SU-DHL-6 (cell line): ENCODE measurements around the gene NNMT.

Source experiments
- H2AFZ ChIP-seq: fragments of 200-600 bp; sonication (generic); 2 replicates; pipeline ENCODE4 v1.6.1; 2014; ENCODE audit warnings: low read depth, mild to moderate bottlenecking, moderate library complexity, mixed read lengths, antibody characterized with exemption, low read length; ENCODE audit not compliant: severe bottlenecking
- H3F3A ChIP-seq: fragments of 200-600 bp; shearing (Covaris generic); 2 replicates; pipeline ENCODE4 v1.6.0; 2016; ENCODE audit warnings: antibody characterized with exemption, mild to moderate bottlenecking; ENCODE audit not compliant: insufficient read depth
- H3K27ac ChIP-seq: fragments of 200-600 bp; sonication (generic); 2 replicates; pipeline ENCODE4 v1.5.1; 2016; ENCODE audit warnings: low read depth, mild to moderate bottlenecking, low read length, moderate library complexity, mixed read lengths
- H3K27me3 ChIP-seq: fragments of 200-600 bp; sonication (generic), shearing (Covaris generic); 2 replicates; pipeline ENCODE4 v1.6.0; 2014; ENCODE audit warnings: mild to moderate bottlenecking, low read length
- H3K36me3 ChIP-seq: fragments of 200-600 bp; sonication (generic); 2 replicates; pipeline ENCODE4 v1.6.1; 2014; ENCODE audit warnings: mild to moderate bottlenecking, low read length, mixed read lengths
- H3K4me2 ChIP-seq: fragments of 300-600, 200-600 bp; shearing (Covaris generic), sonication (generic); 2 replicates; pipeline ENCODE4 v1.6.0; 2014; ENCODE audit warnings: low read length, low read depth, mild to moderate bottlenecking; ENCODE audit not compliant: poor library complexity, severe bottlenecking
- H3K4me3 ChIP-seq: fragments of 200-600 bp; sonication (generic); 2 replicates; pipeline ENCODE4 v1.5.1; 2014; ENCODE audit warnings: antibody characterized with exemption, low read length, mild to moderate bottlenecking, mixed read lengths; ENCODE audit not compliant: insufficient read depth, poor library complexity, severe bottlenecking
- H3K79me2 ChIP-seq: fragments of 200-600 bp; sonication (generic); 2 replicates; pipeline ENCODE4 v1.6.1; 2014; ENCODE audit warnings: mild to moderate bottlenecking, low read length, moderate library complexity; ENCODE audit not compliant: insufficient read depth
- H3K9ac ChIP-seq: fragments of 200-600 bp; sonication (generic); 2 replicates; pipeline ENCODE4 v1.7.0; 2014; ENCODE audit warnings: mild to moderate bottlenecking, low read length
- H3K9me2 ChIP-seq: fragments of 200-600 bp; sonication (generic); replicated peaks from 2 replicates; pipeline ENCODE4 v1.6.1; 2014; ENCODE audit warnings: low read length; ENCODE audit not compliant: insufficient read depth
- H3K9me3 ChIP-seq: fragments of 200-600 bp; sonication (generic); 2 replicates; pipeline ENCODE4 v1.6.1; 2014; ENCODE audit warnings: low read length, mixed read lengths; ENCODE audit not compliant: insufficient read depth
- H4K20me1 ChIP-seq: fragments of 200-600 bp; sonication (generic); 2 replicates; pipeline ENCODE4 v1.6.1; 2014; ENCODE audit warnings: low read depth, mild to moderate bottlenecking, antibody characterized with exemption, low read length, moderate library complexity, mixed read lengths
- EZH2phosphoT487 ChIP-seq: fragments of 200-600 bp; sonication (generic), shearing (Covaris generic); conservative IDR thresholded peaks from 2 replicates; pipeline ENCODE4 v1.6.1; 2018; ENCODE audit warnings: mild to moderate bottlenecking, antibody characterized with exemption, low read length, moderate library complexity, mixed read lengths
- TF ChIP-seq, protein P1 (sequence below): fragments of 200-600 bp; sonication (generic); IDR thresholded peaks from one replicate; pipeline ENCODE4 v1.5.1; 2017; ENCODE audit warnings: antibody characterized with exemption, mild to moderate bottlenecking, low read length, moderate library complexity; ENCODE audit not compliant: insufficient read depth, poor library complexity, severe bottlenecking

Gene NNMT

DNA sequence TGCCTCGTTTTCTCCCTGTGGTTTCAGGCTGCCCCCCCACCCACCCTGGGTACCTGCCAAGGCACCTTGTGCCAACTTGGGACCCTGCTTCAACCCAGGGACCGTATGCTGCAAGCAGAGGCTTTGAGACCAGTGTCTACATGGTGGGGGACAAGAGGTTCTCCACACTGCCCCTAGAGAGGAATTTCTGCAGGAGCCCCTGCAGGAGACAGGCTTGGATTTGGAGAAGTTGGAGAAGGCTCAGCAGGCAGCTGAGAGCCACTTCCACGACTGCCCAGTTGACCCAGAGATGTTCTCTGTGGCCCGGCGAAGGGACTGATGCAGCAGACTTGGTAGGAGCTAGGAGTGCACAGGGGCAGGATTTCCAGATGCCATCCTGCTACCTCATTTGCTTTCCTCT, 20.1 kb upstream of the NNMT start:
- no peak for TF ChIP-seq EZH2phosphoT487
- TF ChIP-seq, protein P1, sequence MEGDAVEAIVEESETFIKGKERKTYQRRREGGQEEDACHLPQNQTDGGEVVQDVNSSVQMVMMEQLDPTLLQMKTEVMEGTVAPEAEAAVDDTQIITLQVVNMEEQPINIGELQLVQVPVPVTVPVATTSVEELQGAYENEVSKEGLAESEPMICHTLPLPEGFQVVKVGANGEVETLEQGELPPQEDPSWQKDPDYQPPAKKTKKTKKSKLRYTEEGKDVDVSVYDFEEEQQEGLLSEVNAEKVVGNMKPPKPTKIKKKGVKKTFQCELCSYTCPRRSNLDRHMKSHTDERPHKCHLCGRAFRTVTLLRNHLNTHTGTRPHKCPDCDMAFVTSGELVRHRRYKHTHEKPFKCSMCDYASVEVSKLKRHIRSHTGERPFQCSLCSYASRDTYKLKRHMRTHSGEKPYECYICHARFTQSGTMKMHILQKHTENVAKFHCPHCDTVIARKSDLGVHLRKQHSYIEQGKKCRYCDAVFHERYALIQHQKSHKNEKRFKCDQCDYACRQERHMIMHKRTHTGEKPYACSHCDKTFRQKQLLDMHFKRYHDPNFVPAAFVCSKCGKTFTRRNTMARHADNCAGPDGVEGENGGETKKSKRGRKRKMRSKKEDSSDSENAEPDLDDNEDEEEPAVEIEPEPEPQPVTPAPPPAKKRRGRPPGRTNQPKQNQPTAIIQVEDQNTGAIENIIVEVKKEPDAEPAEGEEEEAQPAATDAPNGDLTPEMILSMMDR, result no peak
- Histone ChIP-seq H3K4me3 (no peak overlapping the region), H3K79me2 (no peaks in the 10 kb centered on the region), H3F3A (no peaks in the 10 kb centered on the region), H3K9me3 (no peaks in the 10 kb centered on the region), H3K36me3 (no peaks in the 10 kb centered on the region), H3K27ac (no peak overlapping the region), H2AFZ (no peak overlapping the region), H3K4me2 (no peak overlapping the region), H4K20me1 (no peaks in the 10 kb centered on the region), H3K9me2 (no peaks in the 10 kb centered on the region), H3K27me3 (no peaks in the 10 kb centered on the region), H3K9ac (no peak overlapping the region)

DNA sequence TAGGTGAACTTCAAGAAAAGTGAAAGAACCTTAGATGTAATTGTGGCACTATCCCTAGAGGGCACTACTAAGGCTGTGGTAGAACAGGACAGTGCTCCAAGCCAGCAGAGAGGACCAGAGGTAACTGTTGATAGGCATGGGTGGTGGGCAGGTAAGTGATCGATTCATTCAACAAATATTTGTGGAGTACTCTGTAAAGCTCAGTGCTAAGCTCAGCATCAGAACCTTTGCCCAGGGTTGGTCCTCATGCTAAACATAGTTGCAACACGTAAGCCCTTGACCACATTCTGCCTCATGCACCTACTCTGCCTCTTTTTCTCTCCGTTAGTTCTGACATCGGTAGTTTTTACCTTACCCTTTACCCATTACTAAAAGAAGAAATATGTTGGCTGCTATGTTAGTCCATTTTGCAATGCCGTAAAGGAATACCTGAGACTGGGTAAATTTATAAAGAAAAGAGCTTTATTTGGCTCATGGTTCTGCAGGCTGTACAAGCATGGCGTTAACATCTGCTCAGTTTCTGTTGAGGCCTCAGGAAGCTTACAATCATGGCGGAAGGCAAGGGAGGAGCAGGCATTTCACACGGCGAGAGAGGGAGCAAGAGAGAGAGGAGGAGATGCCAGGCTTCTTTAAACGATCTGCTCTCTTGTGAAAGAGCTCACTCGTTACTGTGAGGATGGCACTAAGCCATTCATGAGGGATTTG, 18.4 kb upstream of the NNMT start:
- Histone ChIP-seq H3K4me3 (no peak overlapping the region), H3K27me3 (no peaks in the 10 kb centered on the region), H2AFZ (no peak overlapping the region), H3K27ac (no peak overlapping the region), H3K9ac (no peak overlapping the region), H3K79me2 (no peaks in the 10 kb centered on the region), H3K36me3 (no peaks in the 10 kb centered on the region), H3K4me2 (no peak overlapping the region), H4K20me1 (no peaks in the 10 kb centered on the region), H3K9me3 (no peaks in the 10 kb centered on the region), H3K9me2 (no peaks in the 10 kb centered on the region), H3F3A (no peaks in the 10 kb centered on the region)
- TF ChIP-seq, protein P1, result no peak
- no peak for TF ChIP-seq EZH2phosphoT487

DNA sequence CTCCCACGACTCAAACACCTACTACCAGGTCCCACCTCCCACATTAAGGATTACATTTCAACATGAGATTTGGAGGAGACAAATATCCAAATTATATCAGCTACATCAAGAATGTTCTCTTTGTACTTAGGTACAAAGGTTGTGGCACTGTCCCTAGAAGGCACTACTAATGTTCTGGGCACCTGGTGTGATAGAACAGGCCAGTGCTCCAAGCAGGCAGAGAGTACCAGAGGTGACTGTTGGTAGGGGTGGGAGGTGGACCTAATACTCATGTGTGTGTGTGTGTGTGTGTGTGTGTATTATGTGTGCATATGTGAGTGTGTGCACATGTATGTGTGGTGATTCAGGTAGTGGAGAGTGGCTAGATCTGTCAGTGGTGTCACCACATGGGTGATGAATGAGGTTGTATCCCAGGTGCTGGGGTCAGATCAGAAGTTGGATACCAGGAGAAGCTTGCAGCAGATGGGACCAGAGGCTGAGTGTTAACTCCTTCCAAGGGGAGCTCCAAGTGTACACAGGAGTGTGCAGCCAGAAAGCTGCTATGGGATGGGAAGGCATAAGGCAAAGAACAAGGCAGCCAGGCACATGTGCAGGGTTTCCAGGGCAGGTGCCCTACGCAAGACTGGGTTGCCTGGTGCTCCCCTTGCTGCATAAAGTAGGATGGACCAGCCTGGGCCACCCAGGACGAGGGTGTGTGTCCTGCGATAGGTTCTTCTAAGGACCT, 17.7 kb upstream of the NNMT start:
- Histone ChIP-seq H3K79me2 (no peaks in the 10 kb centered on the region), H3K36me3 (no peaks in the 10 kb centered on the region), H3K27me3 (no peaks in the 10 kb centered on the region), H3K27ac (no peak overlapping the region), H4K20me1 (no peaks in the 10 kb centered on the region), H3K4me2 (no peak overlapping the region), H3K4me3 (no peak overlapping the region), H3K9ac (no peak overlapping the region), H2AFZ (no peak overlapping the region), H3K9me3 (no peaks in the 10 kb centered on the region), H3F3A (no peaks in the 10 kb centered on the region), H3K9me2 (no peaks in the 10 kb centered on the region)
- no peak for TF ChIP-seq EZH2phosphoT487
